Epithelial cell of proximal tubule (primary cell): ENCODE data around the gene ARHGAP5. TPM values are rescaled to one million over a fixed set of nuclear protein-coding genes. Genes with fewer than 3 reads are reported as not detected.
A peak's percentile ranks its signal among the peaks of the same experiment; 100 is the strongest.

Source experiments
- DNase-seq: peaks from one replicate; pipeline ENCODE4 v3.0.0-alpha.2; 2011; ENCODE audit warnings: low read depth
- H3K4me3 ChIP-seq: 2 replicates; pipeline ENCODE4 v1.5.1; 2011; ENCODE audit warnings: low read depth, mild to moderate bottlenecking, low read length
- CTCF ChIP-seq: conservative IDR thresholded peaks from 2 replicates; pipeline ENCODE4 v1.5.1; 2012; ENCODE audit warnings: low read depth, mild to moderate bottlenecking, low read length
- total RNA-seq: library from RNA; depleted of rRNA; stranded (reverse); fragments of >200 nt; gene quantifications from 2 replicates; pipeline ENCODE4 v1.2.3, GENCODE V29; 2015

The ARHGAP5 gene, protein sequence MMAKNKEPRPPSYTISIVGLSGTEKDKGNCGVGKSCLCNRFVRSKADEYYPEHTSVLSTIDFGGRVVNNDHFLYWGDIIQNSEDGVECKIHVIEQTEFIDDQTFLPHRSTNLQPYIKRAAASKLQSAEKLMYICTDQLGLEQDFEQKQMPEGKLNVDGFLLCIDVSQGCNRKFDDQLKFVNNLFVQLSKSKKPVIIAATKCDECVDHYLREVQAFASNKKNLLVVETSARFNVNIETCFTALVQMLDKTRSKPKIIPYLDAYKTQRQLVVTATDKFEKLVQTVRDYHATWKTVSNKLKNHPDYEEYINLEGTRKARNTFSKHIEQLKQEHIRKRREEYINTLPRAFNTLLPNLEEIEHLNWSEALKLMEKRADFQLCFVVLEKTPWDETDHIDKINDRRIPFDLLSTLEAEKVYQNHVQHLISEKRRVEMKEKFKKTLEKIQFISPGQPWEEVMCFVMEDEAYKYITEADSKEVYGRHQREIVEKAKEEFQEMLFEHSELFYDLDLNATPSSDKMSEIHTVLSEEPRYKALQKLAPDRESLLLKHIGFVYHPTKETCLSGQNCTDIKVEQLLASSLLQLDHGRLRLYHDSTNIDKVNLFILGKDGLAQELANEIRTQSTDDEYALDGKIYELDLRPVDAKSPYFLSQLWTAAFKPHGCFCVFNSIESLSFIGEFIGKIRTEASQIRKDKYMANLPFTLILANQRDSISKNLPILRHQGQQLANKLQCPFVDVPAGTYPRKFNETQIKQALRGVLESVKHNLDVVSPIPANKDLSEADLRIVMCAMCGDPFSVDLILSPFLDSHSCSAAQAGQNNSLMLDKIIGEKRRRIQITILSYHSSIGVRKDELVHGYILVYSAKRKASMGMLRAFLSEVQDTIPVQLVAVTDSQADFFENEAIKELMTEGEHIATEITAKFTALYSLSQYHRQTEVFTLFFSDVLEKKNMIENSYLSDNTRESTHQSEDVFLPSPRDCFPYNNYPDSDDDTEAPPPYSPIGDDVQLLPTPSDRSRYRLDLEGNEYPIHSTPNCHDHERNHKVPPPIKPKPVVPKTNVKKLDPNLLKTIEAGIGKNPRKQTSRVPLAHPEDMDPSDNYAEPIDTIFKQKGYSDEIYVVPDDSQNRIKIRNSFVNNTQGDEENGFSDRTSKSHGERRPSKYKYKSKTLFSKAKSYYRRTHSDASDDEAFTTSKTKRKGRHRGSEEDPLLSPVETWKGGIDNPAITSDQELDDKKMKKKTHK (N-terminal part only)
- 26.4 and 45.7 TPM in 2 replicates for total RNA-seq

DNA sequence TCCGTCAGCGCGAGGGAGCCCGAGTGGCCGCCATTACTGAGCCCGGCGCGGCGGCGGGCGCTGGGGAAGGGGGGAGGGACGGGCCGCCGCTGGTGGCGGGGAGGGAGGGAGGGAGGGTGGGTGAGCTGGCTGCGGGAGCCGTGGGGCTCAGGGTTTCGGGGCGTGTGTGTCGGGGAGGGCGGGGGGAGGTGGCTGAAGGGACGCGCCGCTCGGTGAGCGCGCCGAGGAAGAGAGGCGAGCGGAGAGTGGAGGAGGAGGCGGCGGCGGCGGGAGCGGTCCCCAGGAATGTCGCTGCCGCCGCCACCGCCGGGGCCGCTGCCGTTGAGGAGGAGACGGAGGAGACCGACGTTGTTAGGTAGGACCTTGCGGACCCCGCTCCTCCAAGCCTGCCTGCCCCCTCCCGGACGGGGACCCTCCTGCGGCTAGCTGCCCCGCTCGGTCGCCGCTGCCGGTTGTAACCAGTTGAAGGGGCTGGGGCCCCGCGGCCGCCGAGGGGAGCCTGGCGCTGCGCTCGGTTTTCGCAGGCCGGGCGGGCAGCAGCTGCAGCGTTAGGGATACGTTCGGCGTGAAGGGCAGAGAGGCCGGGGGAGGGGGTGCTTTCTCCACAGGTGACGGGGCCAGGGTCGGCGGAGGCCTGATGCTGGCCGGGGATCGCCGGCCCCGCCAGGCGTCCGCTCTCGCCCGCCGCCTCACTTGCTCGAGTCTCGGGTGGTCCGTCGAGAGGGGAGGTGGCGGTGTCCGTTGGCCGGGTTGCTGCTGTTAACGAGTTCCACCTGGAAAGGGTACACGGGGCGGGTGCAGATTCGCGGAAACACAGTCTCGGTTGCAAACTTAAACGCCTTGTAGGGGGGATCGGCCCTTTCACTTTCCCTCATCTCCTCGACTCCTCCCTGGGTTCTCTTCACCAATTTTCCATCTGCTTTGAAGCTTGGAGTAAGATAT is at the start of gene ARHGAP5:
TSS of gene ARHGAP5 (plus strand) at position 224 of the 942 bp plus-strand sequence. CDS start 13,366 bp downstream, outside the sequence.
- peak within 1 kb of the TSS; percentile 86 for H3K4me3 ChIP-seq
- no peak for DNase-seq
- no peak for TF ChIP-seq CTCF

DNA sequence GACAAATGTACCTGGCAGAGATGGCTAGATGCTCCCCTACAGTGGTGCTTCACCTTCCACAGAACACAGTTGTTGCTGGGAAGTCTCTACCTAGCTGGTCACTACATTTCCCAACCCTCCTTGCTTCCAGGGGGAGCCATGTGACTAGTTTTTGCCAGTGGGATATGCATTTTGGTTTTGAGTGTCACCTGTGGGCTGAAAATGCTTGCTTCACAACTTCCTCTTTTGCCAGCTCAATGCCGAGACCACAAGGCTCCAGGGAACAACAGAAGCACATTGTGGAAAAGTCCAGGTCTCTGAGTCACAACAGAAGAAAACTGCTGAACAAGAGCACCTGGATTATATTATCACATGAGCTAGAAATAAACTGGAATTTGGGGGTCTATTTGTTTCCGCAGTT is 48.5 kb upstream of the ARHGAP5 start:
- no peak overlapping the region for H3K4me3 ChIP-seq
- no peak for TF ChIP-seq CTCF
- DNase-seq = peak; percentile 70

- no peak for DNase-seq
- no peak for TF ChIP-seq CTCF
- no peak overlapping the region for H3K4me3 ChIP-seq
These were observed 43.6 kb upstream of the ARHGAP5 start for GRCh38 chr14:32033543-32033942.

GRCh38 chr14:32038876-32039275 is 38.2 kb upstream of the ARHGAP5 start:
- H3K4me3 ChIP-seq = no peak overlapping the region
- TF ChIP-seq CTCF = no peak
- DNase-seq = no peak

- H3K4me3 ChIP-seq = no peak overlapping the region
- DNase-seq = no peak
- no peak for TF ChIP-seq CTCF
These were observed 37.6 kb upstream of the ARHGAP5 start for GRCh38 chr14:32039401-32040030.
